OCI-LY7 (cell line): ENCODE data around the gene KCND3. TPM values are rescaled to one million over a fixed set of nuclear protein-coding genes. Genes with fewer than 3 reads are reported as not detected.
A peak's percentile ranks its signal among the peaks of the same experiment; 100 is the strongest.

Experiments
- BruUV-seq: library from RNA; stranded (reverse); fragments of 400-500 nt; replicated peaks from 2 replicates; lab custom pipeline; 2021; lab: Mats Ljungman, UMichigan
- CTCF ChIA-PET: fragments of 300-600 bp; sonication (Branson Sonifier 250); formaldehyde crosslinking; loops from one replicate; lab custom pipeline; 2022; ENCODE audit warnings: antibody characterized with exemption; ENCODE audit not compliant: unreplicated experiment; lab: Charles Lee
- POLR2A ChIA-PET: fragments of 300-600 bp; sonication (Branson Sonifier 250); formaldehyde crosslinking; loops from one replicate; lab custom pipeline; 2022; ENCODE audit warnings: antibody characterized with exemption; lab: Charles Lee
- DNase-seq: peaks from one replicate; pipeline ENCODE4 v3.0.0-alpha.2; 2015; ENCODE audit warnings: low spot score
- H2AFZ ChIP-seq: fragments of 200-600 bp; sonication (generic), shearing (Covaris generic); 2 replicates; pipeline ENCODE4 v1.6.1; 2014; ENCODE audit warnings: mild to moderate bottlenecking, antibody characterized with exemption, low read length, moderate library complexity
- H3K27ac ChIP-seq: fragments of 200-600 bp; sonication (generic); 2 replicates; pipeline ENCODE4 v1.5.1; 2014; ENCODE audit warnings: mixed run types, low read depth, mild to moderate bottlenecking, moderate library complexity, low read length, inconsistent platforms; ENCODE audit not compliant: poor library complexity, severe bottlenecking
- H3K36me3 ChIP-seq: fragments of 200-600 bp; sonication (generic); 2 replicates; pipeline ENCODE4 v1.6.1; 2014; ENCODE audit warnings: mild to moderate bottlenecking, antibody characterized with exemption, low read length, moderate library complexity, mixed read lengths; ENCODE audit not compliant: insufficient read depth
- H3K4me1 ChIP-seq: fragments of 200-600 bp; sonication (generic); 2 replicates; pipeline ENCODE4 v1.5.1; 2014; ENCODE audit warnings: mild to moderate bottlenecking, low read length; ENCODE audit not compliant: insufficient read depth, poor library complexity, severe bottlenecking
- H3K4me2 ChIP-seq: fragments of 200-600 bp; sonication (generic); 2 replicates; pipeline ENCODE4 v1.6.1; 2014; ENCODE audit warnings: mild to moderate bottlenecking, low read length
- H3K4me3 ChIP-seq: fragments of 200-600 bp; sonication (generic); 2 replicates; pipeline ENCODE4 v1.5.1; 2014; ENCODE audit warnings: mild to moderate bottlenecking, low read depth, low read length; ENCODE audit not compliant: poor library complexity, severe bottlenecking
- H3K79me2 ChIP-seq: fragments of 200-600 bp; sonication (generic); 2 replicates; pipeline ENCODE4 v1.6.1; 2016; ENCODE audit warnings: low read depth, mild to moderate bottlenecking, low read length, moderate library complexity, mixed read lengths; ENCODE audit not compliant: insufficient read depth
- H3K9me2 ChIP-seq: fragments of 200-600 bp; sonication (generic); 2 replicates; pipeline ENCODE4 v1.6.1; 2016; ENCODE audit warnings: mild to moderate bottlenecking, low read length, mixed read lengths; ENCODE audit not compliant: insufficient read depth
- H3K9me3 ChIP-seq: fragments of 200-600 bp; sonication (generic); 2 replicates; pipeline ENCODE4 v1.6.1; 2014; ENCODE audit warnings: mild to moderate bottlenecking, mixed run types, low read length, mixed read lengths
- H4K20me1 ChIP-seq: fragments of 200-600 bp; sonication (generic); 2 replicates; pipeline ENCODE4 v1.6.1; 2014; ENCODE audit warnings: mild to moderate bottlenecking, antibody characterized with exemption, low read length, moderate library complexity, mixed read lengths; ENCODE audit not compliant: insufficient read depth
- CTCF ChIP-seq: fragments of 200-600 bp; sonication (generic); conservative IDR thresholded peaks from 2 replicates; pipeline ENCODE4 v1.5.1; 2014; ENCODE audit warnings: mild to moderate bottlenecking, antibody characterized with exemption, low read length, moderate library complexity, mixed read lengths
- EZH2phosphoT487 ChIP-seq: fragments of 200-600 bp; sonication (generic); IDR thresholded peaks from 2 replicates; pipeline ENCODE4 v1.6.1; 2018; ENCODE audit warnings: low read depth, borderline replicate concordance, mild to moderate bottlenecking, mixed run types, antibody characterized with exemption, low read length, moderate library complexity, mixed read lengths
- intact Hi-C: fragments of 100-400 bp; cut with micrococcal nuclease; formaldehyde crosslinking; loops from one replicate; pipeline ENCODE4 v1.10.0; 2022; ENCODE audit not compliant: unreplicated experiment
- total RNA-seq, 2 experiments: library from RNA; depleted of rRNA in 1 of 2; stranded (reverse); fragments of >200 nt in 1 of 2; shearing (Covaris generic) in 1 of 2; gene quantifications; 2 replicates each; pipeline ENCODE4 v1.2.3, GENCODE V29; 2014 to 2022

The KCND3 gene
- total RNA-seq, 2 experiments from 2014 or later, result not detected

DNA sequence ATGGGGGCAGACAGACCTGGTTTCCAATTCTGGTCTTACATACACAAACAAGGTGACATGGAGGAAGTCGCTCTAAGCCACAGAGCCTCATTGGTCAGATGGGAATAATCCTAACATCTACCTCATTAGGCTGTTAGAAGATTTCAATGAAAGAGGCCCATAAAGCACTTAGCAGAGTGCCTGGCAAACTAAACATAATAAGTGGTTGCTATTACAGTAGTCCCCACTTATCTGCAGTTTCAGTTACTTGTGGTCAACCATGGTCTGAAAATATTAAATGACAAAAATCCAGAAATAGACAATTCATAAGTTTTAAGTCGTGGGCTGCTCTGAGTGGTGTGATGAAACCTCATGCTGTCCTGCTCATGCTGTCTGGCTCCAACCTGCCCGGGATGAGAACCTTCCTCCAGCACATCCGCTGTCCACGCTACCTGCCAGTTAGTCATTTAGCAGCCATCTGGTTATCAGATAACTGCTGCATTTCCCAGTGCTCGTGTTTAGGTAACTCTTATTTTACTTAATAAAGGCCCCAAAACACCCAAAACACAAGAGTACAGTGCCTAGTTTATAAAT lies 121.5 kb downstream of the KCND3 start:
- ChIA-PET POLR2A (no interaction called here), CTCF (no interaction called here)
- H3K9me2 ChIP-seq, result no peaks in the 10 kb centered on the region
- intact Hi-C loops, result no loop called here
- H3K9me3 ChIP-seq, result no peaks in the 10 kb centered on the region
- no peaks in the 10 kb centered on the region for H3K79me2 ChIP-seq
- H3K36me3 ChIP-seq, result no peaks in the 10 kb centered on the region
- H3K4me2 ChIP-seq, result no peak overlapping the region
- DNase-seq, result no peak
- TF ChIP-seq CTCF, result no peak
- TF ChIP-seq EZH2phosphoT487, result no peak
- H3K4me3 ChIP-seq, result no peak overlapping the region
- no peaks in the 10 kb centered on the region for H4K20me1 ChIP-seq
- BruUV-seq, result no TSS peak
- H3K4me1 ChIP-seq, result peaks cover 5% of the 10 kb centered on the region
- no peak overlapping the region for H2AFZ ChIP-seq
- no peak overlapping the region for H3K27ac ChIP-seq

DNA sequence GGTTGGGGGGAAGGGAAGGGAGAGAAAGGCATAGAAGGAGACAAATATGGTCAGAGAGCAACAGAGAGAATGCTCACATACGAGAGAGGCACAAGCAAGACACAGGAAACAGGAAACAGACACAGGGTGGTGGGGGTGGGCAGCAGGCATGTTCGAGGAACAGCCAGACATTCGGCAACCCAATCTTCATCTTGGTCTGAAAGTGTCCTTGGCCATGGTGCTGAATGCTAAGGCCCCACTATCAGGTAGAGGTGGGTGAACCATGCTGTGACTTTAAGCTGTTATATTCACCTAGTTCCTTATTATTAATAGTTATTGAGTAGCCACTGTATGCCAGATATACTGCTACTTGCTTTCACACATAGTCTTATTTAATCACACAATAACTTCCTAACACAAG lies 124.6 kb downstream of the KCND3 start:
- H4K20me1 ChIP-seq, result no peaks in the 10 kb centered on the region
- no peak overlapping the region for H3K27ac ChIP-seq
- no peaks in the 10 kb centered on the region for H3K79me2 ChIP-seq
- no peaks in the 10 kb centered on the region for H3K9me3 ChIP-seq
- no peak overlapping the region for H3K4me2 ChIP-seq
- H3K9me2 ChIP-seq, result no peaks in the 10 kb centered on the region
- intact Hi-C loops, result no loop called here
- no peak overlapping the region for H3K4me3 ChIP-seq
- peak; percentile 13 for DNase-seq
- TF ChIP-seq CTCF, result no peak
- no peak for TF ChIP-seq EZH2phosphoT487
- H3K4me1 ChIP-seq, result peaks cover 5% of the 10 kb centered on the region
- CTCF ChIA-PET, result no interaction called here
- H2AFZ ChIP-seq, result no peak overlapping the region
- POLR2A ChIA-PET, result interaction anchor here (0.5 kb wide), 1 partner anchor 725 kb away, joined by 4 read pairs; no protein-coding TSS in a partner anchor
- no TSS peak for BruUV-seq
- H3K36me3 ChIP-seq, result no peaks in the 10 kb centered on the region

DNA sequence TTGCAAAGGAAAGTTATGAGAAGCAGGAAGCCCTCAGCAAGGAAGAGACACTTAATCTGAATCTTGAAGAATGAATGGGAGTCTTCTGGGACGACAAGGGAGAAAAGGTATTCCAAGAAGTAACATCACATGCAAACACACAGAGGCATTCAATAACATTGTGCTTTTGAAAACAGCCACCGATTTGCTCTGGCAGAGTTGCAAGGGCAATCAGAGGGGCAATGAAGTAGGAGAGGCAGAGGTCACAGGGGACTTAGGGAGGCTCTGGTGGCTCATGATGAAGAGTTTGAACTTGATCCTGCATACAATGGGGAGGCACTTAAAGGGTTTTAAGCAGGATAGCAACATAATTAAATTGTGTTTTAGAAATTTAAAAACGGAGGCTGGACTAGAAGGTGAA lies 126.1 kb downstream of the KCND3 start:
- no peak overlapping the region for H3K27ac ChIP-seq
- TF ChIP-seq EZH2phosphoT487 (no peak), CTCF (no peak)
- ChIA-PET POLR2A (no interaction called here), CTCF (no interaction called here)
- BruUV-seq, result no TSS peak
- peaks cover 5% of the 10 kb centered on the region for H3K4me1 ChIP-seq
- no peaks in the 10 kb centered on the region for H3K36me3 ChIP-seq
- no peak overlapping the region for H3K4me3 ChIP-seq
- no peak overlapping the region for H2AFZ ChIP-seq
- no peaks in the 10 kb centered on the region for H3K79me2 ChIP-seq
- intact Hi-C loops, result no loop called here
- no peaks in the 10 kb centered on the region for H3K9me2 ChIP-seq
- no peaks in the 10 kb centered on the region for H4K20me1 ChIP-seq
- no peak overlapping the region for H3K4me2 ChIP-seq
- DNase-seq, result no peak
- H3K9me3 ChIP-seq, result no peaks in the 10 kb centered on the region
